ENCODE data around the gene RPAP3. TPM values are rescaled to one million over a fixed set of nuclear protein-coding genes. Genes with fewer than 3 reads are reported as not detected.

RPAP3 gene
- polyA plus RNA-seq, 1 donor (not counting 4 experiments of a cell fraction or from before 2014, with no cell fraction given): 22.9 TPM

DNA sequence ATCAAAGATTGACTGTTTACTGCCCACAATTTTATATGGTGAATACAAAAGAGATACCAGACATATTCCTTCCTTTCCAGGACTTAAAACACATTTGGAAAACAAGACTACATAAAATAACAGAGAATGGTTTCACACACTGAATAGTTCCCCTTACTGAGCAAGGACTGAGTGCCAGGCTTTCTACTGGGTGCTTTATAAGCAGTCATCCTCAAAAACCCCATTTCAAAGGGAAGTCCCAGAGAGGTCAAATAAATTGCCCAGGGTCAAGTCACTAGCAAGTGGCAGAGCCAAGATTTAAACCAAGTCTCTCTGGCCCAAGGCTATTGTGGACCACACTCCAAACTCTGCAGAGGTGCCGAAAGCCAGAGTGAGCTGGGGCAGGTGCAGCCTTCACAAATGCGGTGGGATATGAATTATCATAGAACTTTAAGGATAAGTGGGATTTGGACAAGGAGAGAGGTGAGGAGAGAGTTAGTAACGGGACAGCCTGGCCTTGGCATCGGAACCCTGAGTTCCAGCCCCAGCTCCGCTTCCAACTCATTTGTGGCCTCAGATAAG is 9.1 kb upstream of the RPAP3 start:
- H4K20me1 ChIP-seq (ENCODE audit: control insufficient read depth, extremely low read depth, insufficient read depth, low read length): no peaks in the 10 kb centered on the region
- TF ChIP-seq, protein P1, sequence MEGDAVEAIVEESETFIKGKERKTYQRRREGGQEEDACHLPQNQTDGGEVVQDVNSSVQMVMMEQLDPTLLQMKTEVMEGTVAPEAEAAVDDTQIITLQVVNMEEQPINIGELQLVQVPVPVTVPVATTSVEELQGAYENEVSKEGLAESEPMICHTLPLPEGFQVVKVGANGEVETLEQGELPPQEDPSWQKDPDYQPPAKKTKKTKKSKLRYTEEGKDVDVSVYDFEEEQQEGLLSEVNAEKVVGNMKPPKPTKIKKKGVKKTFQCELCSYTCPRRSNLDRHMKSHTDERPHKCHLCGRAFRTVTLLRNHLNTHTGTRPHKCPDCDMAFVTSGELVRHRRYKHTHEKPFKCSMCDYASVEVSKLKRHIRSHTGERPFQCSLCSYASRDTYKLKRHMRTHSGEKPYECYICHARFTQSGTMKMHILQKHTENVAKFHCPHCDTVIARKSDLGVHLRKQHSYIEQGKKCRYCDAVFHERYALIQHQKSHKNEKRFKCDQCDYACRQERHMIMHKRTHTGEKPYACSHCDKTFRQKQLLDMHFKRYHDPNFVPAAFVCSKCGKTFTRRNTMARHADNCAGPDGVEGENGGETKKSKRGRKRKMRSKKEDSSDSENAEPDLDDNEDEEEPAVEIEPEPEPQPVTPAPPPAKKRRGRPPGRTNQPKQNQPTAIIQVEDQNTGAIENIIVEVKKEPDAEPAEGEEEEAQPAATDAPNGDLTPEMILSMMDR (optimal IDR thresholded peaks at IDR 0.05 in 1 of 3, IDR thresholded peaks at IDR 0.05 in 1 of 3, conservative IDR thresholded peaks at IDR 0.05 in 1 of 3; ENCODE audit: extremely low read depth in 1 of 3, insufficient read depth in 2 of 3, low read length in 3 of 3): no peak
- no peak for TF ChIP-seq EZH2 (IDR thresholded peaks at IDR 0.05; ENCODE audit: low read length)
- dilution Hi-C loops (cut with MboI; ENCODE audit: extremely low pct_ligation_motif_present, low sequenced_read_pairs): no loop called here
- no peak overlapping the region for H2AFZ ChIP-seq (ENCODE audit: control insufficient read depth, low read length)
- H3K9ac ChIP-seq (ENCODE audit: control insufficient read depth, extremely low read depth, insufficient read depth, low read length): no peak overlapping the region
- H3K27me3 ChIP-seq (ENCODE audit: control insufficient read depth, extremely low read depth, insufficient read depth, low read length): no peaks in the 10 kb centered on the region
- DNase-seq (ENCODE audit: low read depth, low spot score) (no peak), FAIRE-seq (no peak)
- no peaks in the 10 kb centered on the region for H3K9me1 ChIP-seq (ENCODE audit: control insufficient read depth, extremely low read depth, insufficient read depth, low read length)
- H3K4me3 ChIP-seq (ENCODE audit: control insufficient read depth in 2 of 3, extremely low read depth in 1 of 3, insufficient read depth in 2 of 3, low read depth in 1 of 3, low read length in 3 of 3): no peak overlapping the region
- no peaks in the 10 kb centered on the region for H3K9me3 ChIP-seq (ENCODE audit: control insufficient read depth, low read depth, low read length)
- H3K4me1 ChIP-seq (ENCODE audit: control insufficient read depth, extremely low read depth, insufficient read depth, low read length): peaks cover 16% of the 10 kb centered on the region
- no peak overlapping the region for H3K27ac ChIP-seq (ENCODE audit: control insufficient read depth, insufficient read depth, low read length)
- H3K4me2 ChIP-seq (ENCODE audit: control insufficient read depth, extremely low read depth, insufficient read depth, low read depth, low read length): peak overlapping the region; percentile 93
- H3K36me3 ChIP-seq (ENCODE audit: control insufficient read depth in 2 of 2, extremely low read depth in 1 of 2, insufficient read depth in 2 of 2, low read length in 2 of 2): no peaks in the 10 kb centered on the region
- H3K79me2 ChIP-seq (ENCODE audit: control insufficient read depth, insufficient read depth, low read length): no peaks in the 10 kb centered on the region

DNA sequence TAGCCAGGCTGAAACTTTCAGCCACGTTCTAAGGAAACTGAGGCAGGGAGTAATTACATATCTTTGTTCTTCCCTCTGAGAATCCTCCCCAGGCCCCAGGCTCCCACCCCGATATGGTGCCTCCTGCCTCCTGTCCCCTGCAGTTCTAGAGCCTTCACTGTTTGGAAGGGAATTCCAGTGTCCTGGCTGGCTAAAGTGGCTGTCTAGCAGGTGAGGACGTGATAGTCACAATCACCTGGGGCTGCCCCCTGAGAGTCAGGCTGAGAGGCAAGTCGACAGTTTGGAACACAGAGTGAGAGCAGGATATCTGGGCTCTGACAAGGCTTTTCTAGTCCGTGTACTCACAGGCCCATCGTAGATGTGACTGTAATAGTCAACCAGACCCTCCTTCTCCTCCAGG is 6.3 kb upstream of the RPAP3 start:
- no peaks in the 10 kb centered on the region for H3K79me2 ChIP-seq (ENCODE audit: control insufficient read depth, insufficient read depth, low read length)
- dilution Hi-C loops (cut with MboI; ENCODE audit: extremely low pct_ligation_motif_present, low sequenced_read_pairs): no loop called here
- no peak for DNase-seq (ENCODE audit: low read depth, low spot score)
- no peaks in the 10 kb centered on the region for H3K9me3 ChIP-seq (ENCODE audit: control insufficient read depth, low read depth, low read length)
- H3K9me1 ChIP-seq (ENCODE audit: control insufficient read depth, extremely low read depth, insufficient read depth, low read length): no peaks in the 10 kb centered on the region
- H3K4me1 ChIP-seq (ENCODE audit: control insufficient read depth, extremely low read depth, insufficient read depth, low read length): peaks cover 12% of the 10 kb centered on the region
- FAIRE-seq: no peak
- H2AFZ ChIP-seq (ENCODE audit: control insufficient read depth, low read length): no peak overlapping the region
- no peaks in the 10 kb centered on the region for H3K27me3 ChIP-seq (ENCODE audit: control insufficient read depth, extremely low read depth, insufficient read depth, low read length)
- H3K4me3 ChIP-seq (ENCODE audit: control insufficient read depth in 2 of 3, extremely low read depth in 1 of 3, insufficient read depth in 2 of 3, low read depth in 1 of 3, low read length in 3 of 3): no peak overlapping the region
- no peak overlapping the region for H3K9ac ChIP-seq (ENCODE audit: control insufficient read depth, extremely low read depth, insufficient read depth, low read length)
- no peak overlapping the region for H3K4me2 ChIP-seq (ENCODE audit: control insufficient read depth, extremely low read depth, insufficient read depth, low read depth, low read length)
- TF ChIP-seq, protein P1 (optimal IDR thresholded peaks at IDR 0.05 in 1 of 3, IDR thresholded peaks at IDR 0.05 in 1 of 3, conservative IDR thresholded peaks at IDR 0.05 in 1 of 3; ENCODE audit: extremely low read depth in 1 of 3, insufficient read depth in 2 of 3, low read length in 3 of 3): no peak
- no peak for TF ChIP-seq EZH2 (IDR thresholded peaks at IDR 0.05; ENCODE audit: low read length)
- no peaks in the 10 kb centered on the region for H4K20me1 ChIP-seq (ENCODE audit: control insufficient read depth, extremely low read depth, insufficient read depth, low read length)
- H3K36me3 ChIP-seq (ENCODE audit: control insufficient read depth in 2 of 2, extremely low read depth in 1 of 2, insufficient read depth in 2 of 2, low read length in 2 of 2): no peaks in the 10 kb centered on the region
- H3K27ac ChIP-seq (ENCODE audit: control insufficient read depth, insufficient read depth, low read length): no peak overlapping the region

Data from keratinocyte (primary cell).